GM18517 (cell line): ENCODE results near the gene TRPM2.
"Not testable (repeated sequence)": the region's sequence is repeated elsewhere in the genome, so short reads cannot be mapped to it uniquely, and the experiment has no call there.

Source experiments
- ATAC-seq: cut with Tn5 transposase; IDR thresholded peaks from one replicate; pipeline ENCODE4 v1.9.1; 2021; ENCODE audit warnings: mild to moderate bottlenecking, moderate library complexity; ENCODE audit not compliant: unreplicated experiment

TRPM2 gene

GRCh38 chr21:44405948-44406872, 52.8 kb downstream of the TRPM2 start:
- ATAC-seq = no peak

- ATAC-seq = no peak
Measured at GRCh38 chr21:44406953-44407352, 53.5 kb downstream of the TRPM2 start.

DNA sequence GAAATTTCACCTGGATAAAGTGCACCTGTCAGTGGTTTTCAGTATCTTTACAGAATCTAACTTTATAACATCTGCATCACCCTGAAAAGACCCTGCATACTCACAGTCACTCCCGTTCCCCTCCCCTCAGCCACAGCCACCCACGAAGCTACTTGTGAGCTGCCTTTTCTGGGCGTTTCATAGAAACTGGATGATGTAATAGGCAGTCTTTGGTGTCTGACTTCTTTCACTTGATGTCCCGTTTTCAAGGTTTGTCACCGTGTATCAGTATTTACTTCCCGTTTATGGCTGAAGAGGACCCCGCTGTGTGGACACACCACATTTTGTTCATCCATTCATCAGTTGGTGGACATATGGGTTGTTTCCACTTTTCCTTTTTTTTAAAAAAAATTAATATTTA, 54.1 kb downstream of the TRPM2 start:
- no peak for ATAC-seq

- no peak for ATAC-seq
Measured at GRCh38 chr21:44408226-44408625, 54.8 kb downstream of the TRPM2 start.

GRCh38 chr21:44413566-44414290, 60.3 kb downstream of the TRPM2 start:
- ATAC-seq = no peak

- ATAC-seq = no peak
Measured at GRCh38 chr21:44414291-44415072, 61.1 kb downstream of the TRPM2 start.

GRCh38 chr21:44415073-44416025, 61.9 kb downstream of the TRPM2 start:
- no peak for ATAC-seq

- ATAC-seq = no peak
Measured at GRCh38 chr21:44416193-44416592, 62.8 kb downstream of the TRPM2 start.

DNA sequence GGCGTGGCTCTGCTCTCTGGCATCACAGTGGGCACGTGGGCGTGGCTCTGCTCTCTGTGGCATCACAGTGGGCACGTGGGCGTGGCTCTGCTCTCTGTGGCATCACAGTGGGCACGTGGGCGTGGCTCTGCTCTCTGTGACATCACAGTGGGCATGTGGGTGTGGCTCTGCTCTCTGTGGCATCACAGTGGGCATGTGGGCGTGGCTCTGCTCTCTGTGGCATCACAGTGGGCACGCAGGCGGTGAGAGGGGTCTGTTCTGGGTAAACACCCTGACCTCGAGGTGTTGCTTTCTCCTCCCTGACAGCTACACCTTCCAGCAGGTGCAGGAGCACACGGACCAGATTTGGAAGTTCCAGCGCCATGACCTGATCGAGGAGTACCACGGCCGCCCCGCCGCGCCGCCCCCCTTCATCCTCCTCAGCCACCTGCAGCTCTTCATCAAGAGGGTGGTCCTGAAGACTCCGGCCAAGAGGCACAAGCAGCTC, 64.2 kb downstream of the TRPM2 start:
- ATAC-seq = not testable (repeated sequence)

DNA sequence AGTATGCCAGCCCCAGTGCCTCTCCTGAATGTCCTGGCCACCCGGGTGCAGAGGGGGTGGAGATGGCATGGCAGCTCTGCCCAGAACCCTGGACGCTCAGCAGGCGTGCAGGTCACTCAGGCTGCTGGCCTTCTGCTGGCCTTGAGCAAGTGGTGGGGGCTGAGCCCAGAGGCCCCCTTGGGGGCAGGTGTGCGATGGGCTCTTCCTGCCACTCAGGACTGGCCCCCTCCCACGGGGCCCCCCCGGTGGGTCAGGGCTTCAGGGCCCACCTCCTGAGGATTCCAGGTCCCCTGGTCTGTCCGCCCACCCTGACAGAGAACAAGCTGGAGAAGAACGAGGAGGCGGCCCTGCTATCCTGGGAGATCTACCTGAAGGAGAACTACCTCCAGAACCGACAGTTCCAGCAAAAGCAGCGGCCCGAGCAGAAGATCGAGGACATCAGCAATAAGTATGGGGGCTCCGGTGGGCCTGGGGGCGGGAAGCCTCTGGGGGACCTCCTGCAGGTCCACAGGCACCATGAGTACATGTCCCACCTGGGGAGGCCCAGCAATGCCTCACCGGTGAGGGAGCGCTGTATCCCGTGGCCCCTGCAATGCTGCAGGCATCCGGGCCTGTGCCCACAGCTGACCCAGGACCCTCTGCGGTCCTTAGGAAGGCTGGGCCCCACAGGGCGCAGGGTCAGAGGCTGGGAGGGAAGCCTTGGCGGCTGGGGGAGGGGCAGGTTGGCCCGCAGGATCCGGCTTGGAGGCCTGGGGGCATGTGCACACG, 64.9 kb downstream of the TRPM2 start:
- no peak for ATAC-seq

DNA sequence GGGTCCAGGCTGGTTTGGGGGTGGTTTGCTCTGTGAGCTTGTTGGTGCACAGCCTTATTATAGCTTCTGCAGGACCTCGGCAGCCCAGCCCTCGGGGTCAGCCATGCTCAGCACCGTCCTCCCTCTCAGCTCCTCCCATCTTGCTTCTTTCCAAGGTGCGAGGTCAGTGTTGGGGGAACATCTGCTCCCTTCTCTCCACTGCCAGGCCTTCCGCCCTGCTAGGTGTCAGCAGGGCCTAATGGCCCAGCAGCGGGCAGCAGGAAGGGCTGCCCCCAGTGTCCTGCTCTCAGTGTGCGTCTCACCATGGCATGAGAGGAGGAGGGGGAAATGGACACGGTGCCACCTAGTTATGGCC, 65.4 kb downstream of the TRPM2 start:
- no peak for ATAC-seq

- ATAC-seq = no peak
Measured at GRCh38 chr21:44419679-44420078, 66.3 kb downstream of the TRPM2 start.

- no peak for ATAC-seq
Measured at GRCh38 chr21:44420416-44421205, 67.2 kb downstream of the TRPM2 start.

DNA sequence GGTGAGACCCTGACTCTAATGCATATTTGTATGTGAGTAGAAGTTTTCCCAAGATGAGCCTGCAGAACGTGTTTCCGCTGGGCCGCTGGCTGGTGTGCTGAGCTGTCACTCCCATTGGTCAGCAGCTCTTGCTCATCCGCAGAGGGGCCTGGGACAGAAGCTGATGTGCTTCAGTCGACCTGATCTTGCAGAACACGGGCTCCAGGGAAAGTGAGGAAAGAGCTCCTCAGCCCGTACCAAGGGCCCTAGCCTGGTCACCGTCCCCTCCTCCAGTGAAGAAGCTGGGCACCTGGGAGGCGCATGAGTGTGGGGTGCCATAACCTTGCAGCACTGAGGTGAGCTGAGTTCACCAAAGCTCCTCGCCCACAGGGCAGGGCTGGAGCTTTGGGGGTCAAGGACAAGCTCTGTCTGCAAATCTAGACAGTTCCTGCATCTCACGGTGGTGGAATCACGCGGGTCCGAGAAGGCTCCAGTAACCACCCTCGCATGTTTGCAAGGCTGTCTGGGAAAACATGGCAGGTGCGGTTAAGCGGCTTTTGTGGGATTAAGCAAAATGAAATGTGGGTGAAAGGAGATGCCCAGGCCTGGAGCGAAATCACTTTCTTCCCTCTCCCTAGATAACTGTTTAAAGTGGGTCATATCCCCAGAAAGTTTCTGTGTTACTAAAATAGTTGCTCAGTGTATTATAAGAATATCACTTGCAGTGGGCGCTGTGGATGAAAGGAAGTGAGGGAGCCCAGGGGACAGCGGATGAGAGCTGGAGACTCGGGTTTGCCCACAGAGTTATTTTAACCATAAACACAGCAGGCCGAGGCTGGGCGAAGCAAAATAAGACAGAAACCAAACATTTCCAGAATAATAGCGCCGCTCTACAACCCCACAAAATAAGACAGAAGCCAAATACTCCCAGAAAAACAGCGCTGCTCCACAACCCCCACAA, 68.8 kb downstream of the TRPM2 start:
- ATAC-seq = no peak

DNA sequence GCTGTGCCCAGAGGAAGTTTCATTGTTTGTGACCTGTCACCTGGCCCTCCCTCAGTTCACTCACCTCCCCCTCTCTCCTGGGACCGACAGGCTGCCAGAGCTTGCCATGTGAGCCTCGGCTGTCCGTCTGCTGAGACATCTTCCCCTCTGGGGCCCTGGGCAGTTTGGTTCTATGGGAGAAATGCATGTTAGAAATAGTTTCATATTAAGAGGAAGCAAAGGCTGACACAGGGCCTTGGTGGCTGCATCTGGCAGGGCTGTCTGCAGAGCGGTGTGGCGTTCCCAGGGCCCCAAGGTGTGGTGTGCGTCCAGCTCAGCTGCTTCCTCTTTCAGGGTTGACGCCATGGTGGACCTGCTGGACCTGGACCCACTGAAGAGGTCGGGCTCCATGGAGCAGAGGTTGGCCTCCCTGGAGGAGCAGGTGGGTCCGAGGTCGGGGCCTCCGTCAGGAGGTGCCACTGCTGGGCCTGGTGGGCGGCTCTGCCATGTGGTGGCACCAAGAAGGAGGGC, 69.9 kb downstream of the TRPM2 start:
- no peak for ATAC-seq

DNA sequence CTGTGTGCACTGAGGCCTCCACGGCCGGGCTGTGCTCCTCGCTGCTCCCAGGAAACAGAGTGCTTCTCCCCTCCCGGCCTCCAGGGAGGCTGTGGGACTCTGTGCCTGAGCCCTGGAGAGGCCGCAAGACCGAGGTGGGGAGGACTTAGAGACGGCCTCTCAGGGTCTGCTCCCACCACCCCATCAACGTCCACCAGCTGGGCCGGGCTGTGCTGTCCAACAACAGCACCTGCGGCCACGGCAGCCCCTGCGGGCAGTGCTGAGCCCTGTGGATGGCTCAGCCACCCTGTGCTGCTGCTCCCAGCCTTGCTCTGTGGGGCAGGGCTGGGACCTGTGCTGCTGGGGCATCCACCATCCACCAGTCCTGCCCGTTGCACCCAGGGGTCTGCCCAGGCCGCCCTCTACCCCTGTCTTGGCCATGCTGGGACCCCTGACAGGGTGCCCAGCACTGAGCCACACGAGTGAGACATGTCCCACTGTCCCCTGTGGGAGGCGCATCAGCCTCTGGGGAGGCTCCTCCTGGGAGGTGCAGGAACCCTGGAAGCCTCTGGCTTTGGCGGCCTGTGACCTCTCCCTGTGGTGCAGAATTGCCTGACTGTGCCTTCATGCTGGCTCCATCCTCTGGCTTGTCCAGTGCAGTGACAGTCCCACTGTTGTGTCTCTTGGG, 70.7 kb downstream of the TRPM2 start:
- no peak for ATAC-seq
